Right cardiac atrium (tissue), 5 donors: ENCODE measurements around the gene AATK. TPM values are rescaled to one million over a fixed set of nuclear protein-coding genes. Genes with fewer than 3 reads are reported as not detected.

Experiments
- ATAC-seq, 2 donors: fragments of 200-7000 bp; cut with Tn5 transposase; one replicate each; pipeline versions ENCODE4 v1.8.0 to v1.9.1; 2020; ENCODE audit warnings: moderate library complexity in 2 of 2, mild to moderate bottlenecking in 1 of 2
- DNase-seq, 3 donors: peaks; one replicate each; pipeline ENCODE4 v3.0.0-alpha.2; 2020
- H3K27ac ChIP-seq: one replicate; pipeline ENCODE4 v1.5.1; 2013; ENCODE audit warnings: mild to moderate bottlenecking, low read length, control low read depth, moderate library complexity
- H3K27me3 ChIP-seq: one replicate; pipeline ENCODE4 v1.6.1; 2013; ENCODE audit not compliant: control insufficient read depth, insufficient read depth
- H3K4me1 ChIP-seq: one replicate; pipeline ENCODE4 v1.6.1; 2013; ENCODE audit warnings: low read length; ENCODE audit not compliant: control insufficient read depth, insufficient read depth
- H3K4me3 ChIP-seq: one replicate; pipeline ENCODE4 v1.5.1; 2013; ENCODE audit warnings: low read length, control low read depth
- H3K9me3 ChIP-seq: one replicate; pipeline ENCODE4 v1.6.1; 2013; ENCODE audit warnings: low read length; ENCODE audit not compliant: control insufficient read depth
- WGBS: extraction: QIAGEN DNeasy Blood & Tissue Kit; methylation state at CpG from one replicate; pipeline ENCODE4 v1.1.7; 2013; 5-methylcytosine and 5-hydroxymethylcytosine counted together
- intact Hi-C, 4 donors: fragments of 100-400 bp; cut with DNase I; formaldehyde crosslinking; loops; one replicate each; pipeline versions ENCODE4 v1.11.0 to v1.14.0; 2022 to 2023
- polyA plus RNA-seq: library from polyadenylated mRNA; stranded (reverse); fragments of 200-250 nt; gene quantifications from one replicate; pipeline ENCODE4 v1.2.3, GENCODE V29; 2013
- total RNA-seq, 4 donors: library from RNA; stranded (reverse); fragmentation: NEBNext Ultra II Directional; extraction: Animal tissue kit (Norgen Biotek cat#: 25700); gene quantifications; one replicate each; pipeline ENCODE4 v1.2.1, GENCODE V29; 2021
- donor health status: healthy with polysubstance abuse.
- donor health status: DM: no; HTN: yes; CAD: no.
- donor health status: DM: no; HTN: no; CAD: no.
- donor health status: DM: no; HTN: yes; CAD: no; lungs with severe emphysema.
- donor health status: DM: yes; HTN: yes; CAD: no.

Gene AATK
- total and polyA plus RNA-seq, 5 donors: 8.6 to 15.4 (median 12.4) TPM

GRCh38 chr17:81109957-81110356 lies 56.1 kb downstream of the AATK start:
- no peak for ATAC-seq
- Histone ChIP-seq H3K27ac (no peak overlapping the region), H3K4me1 (no peaks in the 10 kb centered on the region), H3K4me3 (no peak overlapping the region), H3K9me3 (no peaks in the 10 kb centered on the region), H3K27me3 (no peaks in the 10 kb centered on the region)
- intact Hi-C loops: loop anchor here in 2 of 4 donors (10.0 kb wide), 2 partner anchors 125 to 685 kb away; no protein-coding TSS in a partner anchor
- WGBS: 85% methylated on average over 22 of the region's 22 CpGs
- DNase-seq: no peak

- Histone ChIP-seq H3K27me3 (no peaks in the 10 kb centered on the region), H3K4me1 (no peaks in the 10 kb centered on the region), H3K9me3 (no peaks in the 10 kb centered on the region), H3K27ac (no peak overlapping the region), H3K4me3 (no peak overlapping the region)
- intact Hi-C loops: loop anchor here in 2 of 4 donors (10.0 kb wide), 2 partner anchors 123 to 683 kb away; no protein-coding TSS in a partner anchor
- no peak for ATAC-seq
- no peak for DNase-seq
- WGBS: 93% methylated on average over 9 of the region's 9 CpGs
Observed at GRCh38 chr17:81108220-81108619, 57.8 kb downstream of the AATK start.

- 92% methylated on average over 24 of the region's 24 CpGs for WGBS
- no peak overlapping the region for H3K27ac ChIP-seq
- ATAC-seq: no peak
- H3K4me3 ChIP-seq: no peak overlapping the region
- H3K9me3 ChIP-seq: no peaks in the 10 kb centered on the region
- intact Hi-C loops: loop anchor here in 2 of 4 donors (10.0 kb wide), 2 partner anchors 122 to 682 kb away; no protein-coding TSS in a partner anchor
- DNase-seq: no peak
- no peaks in the 10 kb centered on the region for H3K4me1 ChIP-seq
- H3K27me3 ChIP-seq: no peaks in the 10 kb centered on the region
Observed at GRCh38 chr17:81106716-81107115, 59.3 kb downstream of the AATK start.

- no peaks in the 10 kb centered on the region for H3K4me1 ChIP-seq
- H3K4me3 ChIP-seq: no peak overlapping the region
- no peaks in the 10 kb centered on the region for H3K27me3 ChIP-seq
- no peak for DNase-seq
- no peaks in the 10 kb centered on the region for H3K9me3 ChIP-seq
- 90% methylated on average over 20 of the region's 20 CpGs for WGBS
- ATAC-seq: no peak
- H3K27ac ChIP-seq: no peak overlapping the region
- intact Hi-C loops: loop anchor here in 2 of 4 donors (10.0 kb wide), 2 partner anchors 119 to 679 kb away; no protein-coding TSS in a partner anchor
Observed at GRCh38 chr17:81103379-81103778, 62.6 kb downstream of the AATK start.

GRCh38 chr17:81102869-81103268 lies 63.2 kb downstream of the AATK start:
- WGBS: 91% methylated on average over 17 of the region's 17 CpGs
- DNase-seq: no peak
- ATAC-seq: no peak

GRCh38 chr17:81102352-81102751 lies 63.7 kb downstream of the AATK start:
- ATAC-seq (no peak), DNase-seq (no peak)
- Histone ChIP-seq H3K27ac (no peak overlapping the region), H3K27me3 (no peaks in the 10 kb centered on the region), H3K9me3 (no peaks in the 10 kb centered on the region), H3K4me3 (no peak overlapping the region), H3K4me1 (no peaks in the 10 kb centered on the region)
- 88% methylated on average over 12 of the region's 12 CpGs for WGBS
- intact Hi-C loops: loop anchor here in 2 of 4 donors (10.0 kb wide), 2 partner anchors 118 to 678 kb away; no protein-coding TSS in a partner anchor

More at GRCh38 chr17:81102869-81103268, 63.2 kb downstream of the AATK start:
- Histone ChIP-seq H3K4me1 (no peaks in the 10 kb centered on the region), H3K4me3 (no peak overlapping the region), H3K27me3 (no peaks in the 10 kb centered on the region), H3K9me3 (no peaks in the 10 kb centered on the region), H3K27ac (no peak overlapping the region)
- intact Hi-C loops: loop anchor here in 2 of 4 donors (10.0 kb wide), 2 partner anchors 118 to 678 kb away; no protein-coding TSS in a partner anchor

GRCh38 chr17:81101614-81102306 lies 64.3 kb downstream of the AATK start:
- intact Hi-C loops: loop anchor here in 3 of 4 donors (2.0 to 10.0 kb wide), 4 partner anchors 77 to 677 kb away; no protein-coding TSS in a partner anchor
- DNase-seq (peak; percentile 85 to 94 (median 93)), ATAC-seq (peak; percentile 80 to 81)
- Histone ChIP-seq H3K4me3 (no peak overlapping the region), H3K27ac (no peak overlapping the region), H3K4me1 (no peaks in the 10 kb centered on the region), H3K9me3 (no peaks in the 10 kb centered on the region), H3K27me3 (no peaks in the 10 kb centered on the region)
- 39% methylated on average over 33 of the region's 33 CpGs for WGBS

GRCh38 chr17:81100668-81101067 lies 65.4 kb downstream of the AATK start:
- Histone ChIP-seq H3K4me1 (no peaks in the 10 kb centered on the region), H3K9me3 (no peaks in the 10 kb centered on the region), H3K4me3 (no peak overlapping the region), H3K27ac (no peak overlapping the region), H3K27me3 (no peaks in the 10 kb centered on the region)
- DNase-seq (no peak), ATAC-seq (no peak)
- intact Hi-C loops: loop anchor here in 3 of 4 donors (2.0 to 10.0 kb wide), 4 partner anchors 76 to 676 kb away; no protein-coding TSS in a partner anchor
- 90% methylated on average over 10 of the region's 10 CpGs for WGBS

GRCh38 chr17:81099888-81100287 lies 66.1 kb downstream of the AATK start:
- ATAC-seq (no peak), DNase-seq (no peak)
- no peaks in the 10 kb centered on the region for H3K27me3 ChIP-seq
- H3K27ac ChIP-seq: no peak overlapping the region
- no peaks in the 10 kb centered on the region for H3K4me1 ChIP-seq
- 95% methylated on average over 23 of the region's 23 CpGs for WGBS
- intact Hi-C loops: loop anchor here (2.0 to 10.0 kb wide), 6 partner anchors 73 to 675 kb away; no protein-coding TSS in a partner anchor
- H3K9me3 ChIP-seq: no peaks in the 10 kb centered on the region
- H3K4me3 ChIP-seq: no peak overlapping the region

- 78% methylated on average over 13 of the region's 13 CpGs for WGBS
- intact Hi-C loops: loop anchor here in 2 of 4 donors (5.0 kb wide), 2 partner anchors 71 to 76 kb away; no protein-coding TSS in a partner anchor
- no peak for DNase-seq
- Histone ChIP-seq H3K9me3 (no peaks in the 10 kb centered on the region), H3K27ac (no peak overlapping the region), H3K27me3 (no peaks in the 10 kb centered on the region), H3K4me1 (no peaks in the 10 kb centered on the region), H3K4me3 (no peak overlapping the region)
- no peak for ATAC-seq
Observed at GRCh38 chr17:81097943-81098308, 68.1 kb downstream of the AATK start.
